Activated naive CD4-positive, alpha-beta T cell treated with anti-CD3 and anti-CD28 coated beads for 36 hours (primary cell): ENCODE measurements around the gene RGS12. TPM values are rescaled to one million over a fixed set of nuclear protein-coding genes. Genes with fewer than 3 reads are reported as not detected.
A peak's percentile ranks its signal among the peaks of the same experiment; 100 is the strongest.

Source experiments
- CTCF ChIA-PET: fragments of 350-600 bp; sonication (Branson Sonifier 250); formaldehyde crosslinking; loops from one replicate; lab custom pipeline; 2021; ENCODE audit warnings: antibody characterized with exemption; lab: Charles Lee
- DNase-seq: peaks from one replicate; pipeline ENCODE4 v3.0.0-alpha.2; 2020
- H3K27ac Mint-ChIP-seq: one replicate; pipeline ENCODE4 v1.8.0; 2021; ENCODE audit warnings: mild to moderate bottlenecking, mixed read lengths
- H3K27me3 Mint-ChIP-seq: one replicate; pipeline ENCODE4 v1.8.0; 2021; ENCODE audit warnings: low read depth, mixed read lengths
- H3K36me3 Mint-ChIP-seq: one replicate; pipeline ENCODE4 v1.8.0; 2021; ENCODE audit warnings: low read depth, mixed read lengths
- H3K4me1 Mint-ChIP-seq: one replicate; pipeline ENCODE4 v1.8.0; 2021; ENCODE audit warnings: low read depth, mixed read lengths
- H3K4me3 Mint-ChIP-seq: one replicate; pipeline ENCODE4 v1.8.0; 2021; ENCODE audit warnings: mild to moderate bottlenecking, moderate library complexity, mixed read lengths
- H3K9me3 Mint-ChIP-seq: one replicate; pipeline ENCODE4 v1.8.0; 2021; ENCODE audit warnings: mixed read lengths
- intact Hi-C: fragments of 100-400 bp; cut with micrococcal nuclease; formaldehyde crosslinking; loops from one replicate; pipeline ENCODE4 v1.15.1; 2023
- total RNA-seq, 2 experiments: library from RNA; stranded (reverse); gene quantifications; one replicate each; pipeline ENCODE4 v1.2.3, GENCODE V29; 2021

Gene RGS12
- total RNA-seq, 2 experiments from 2014 or later: 8.7 to 8.9 TPM

GRCh38 chr4:3338976-3339531, 46.2 kb downstream of the RGS12 start:
- Mint-ChIP-seq H3K4me3 (no peak overlapping the region), H3K9me3 (no peaks in the 10 kb centered on the region), H3K27ac (no peak overlapping the region), H3K4me1 (peaks cover 22% of the 10 kb centered on the region), H3K36me3 (no peaks in the 10 kb centered on the region), H3K27me3 (no peaks in the 10 kb centered on the region)
- no peak for DNase-seq
- intact Hi-C loops: no loop called here
- CTCF ChIA-PET: no interaction called here

- intact Hi-C loops: no loop called here
- H3K27me3 Mint-ChIP-seq: no peaks in the 10 kb centered on the region
- peaks cover 21% of the 10 kb centered on the region for H3K4me1 Mint-ChIP-seq
- no peaks in the 10 kb centered on the region for H3K36me3 Mint-ChIP-seq
- CTCF ChIA-PET: no interaction called here
- no peak overlapping the region for H3K4me3 Mint-ChIP-seq
- no peak overlapping the region for H3K27ac Mint-ChIP-seq
- no peak for DNase-seq
- no peaks in the 10 kb centered on the region for H3K9me3 Mint-ChIP-seq
Measured at GRCh38 chr4:3339577-3339976, 46.8 kb downstream of the RGS12 start.

GRCh38 chr4:3340038-3340699, 47.3 kb downstream of the RGS12 start:
- no peak for DNase-seq
- no peak overlapping the region for H3K4me3 Mint-ChIP-seq
- CTCF ChIA-PET: no interaction called here
- H3K9me3 Mint-ChIP-seq: no peaks in the 10 kb centered on the region
- peaks cover 18% of the 10 kb centered on the region for H3K4me1 Mint-ChIP-seq
- no peaks in the 10 kb centered on the region for H3K27me3 Mint-ChIP-seq
- intact Hi-C loops: no loop called here
- no peak overlapping the region for H3K27ac Mint-ChIP-seq
- no peaks in the 10 kb centered on the region for H3K36me3 Mint-ChIP-seq

- H3K36me3 Mint-ChIP-seq: no peaks in the 10 kb centered on the region
- CTCF ChIA-PET: no interaction called here
- no peak overlapping the region for H3K27ac Mint-ChIP-seq
- H3K9me3 Mint-ChIP-seq: no peaks in the 10 kb centered on the region
- H3K4me1 Mint-ChIP-seq: peaks cover 16% of the 10 kb centered on the region
- intact Hi-C loops: no loop called here
- no peak for DNase-seq
- H3K4me3 Mint-ChIP-seq: no peak overlapping the region
- H3K27me3 Mint-ChIP-seq: no peaks in the 10 kb centered on the region
Measured at GRCh38 chr4:3340700-3341083, 47.9 kb downstream of the RGS12 start.

GRCh38 chr4:3341760-3342159, 48.9 kb downstream of the RGS12 start:
- Mint-ChIP-seq H3K27ac (no peak overlapping the region), H3K27me3 (no peaks in the 10 kb centered on the region), H3K9me3 (no peaks in the 10 kb centered on the region), H3K4me1 (peaks cover 23% of the 10 kb centered on the region), H3K36me3 (no peaks in the 10 kb centered on the region), H3K4me3 (no peak overlapping the region)
- intact Hi-C loops: no loop called here
- DNase-seq: no peak
- CTCF ChIA-PET: interaction anchor here (0.9 kb wide), 1 partner anchor 100 kb away, joined by 3 read pairs; the partner anchor contains the start of gene HGFAC

GRCh38 chr4:3342182-3342854, 49.5 kb downstream of the RGS12 start:
- intact Hi-C loops: no loop called here

More at GRCh38 chr4:3342182-3342854, 49.5 kb downstream of the RGS12 start:
- peaks cover 23% of the 10 kb centered on the region for H3K4me1 Mint-ChIP-seq
- DNase-seq: peak; percentile 56
- no peak overlapping the region for H3K4me3 Mint-ChIP-seq
- no peak overlapping the region for H3K27ac Mint-ChIP-seq
- H3K27me3 Mint-ChIP-seq: no peaks in the 10 kb centered on the region
- no peaks in the 10 kb centered on the region for H3K36me3 Mint-ChIP-seq
- CTCF ChIA-PET: interaction anchor here (0.9 kb wide), 1 partner anchor 99 kb away, joined by 3 read pairs; the partner anchor contains the start of gene HGFAC
- no peaks in the 10 kb centered on the region for H3K9me3 Mint-ChIP-seq

Other genes with a start within 250 kb of the RGS12 start
- not detected for gene HTT-AS, start 218.5 kb upstream of the RGS12 start, total RNA-seq
- 10 to 100 TPM; 91.6 to 94.1 TPM for gene HTT, start 218.3 kb upstream of the RGS12 start, total RNA-seq
- gene MSANTD1, start 43.9 kb upstream of the RGS12 start, total RNA-seq: under 1 TPM; 0.49 to 0.55 TPM
- not detected for gene HGFAC, start 148.9 kb downstream of the RGS12 start, total RNA-seq
- not detected for gene DOK7, start 170.3 kb downstream of the RGS12 start, total RNA-seq
- gene LRPAP1, start 239.4 kb downstream of the RGS12 start, total RNA-seq: 10 to 100 TPM; 50.2 TPM